Activated naive CD8-positive, alpha-beta T cell (primary cell): ENCODE measurements around the gene KCNK16.

Experiments
- H3K27ac Mint-ChIP-seq: one replicate; pipeline ENCODE4 v1.8.0; 2021; ENCODE audit warnings: mixed read lengths
- H3K27me3 Mint-ChIP-seq: one replicate; pipeline ENCODE4 v1.8.0; 2021; ENCODE audit warnings: mixed read lengths
- H3K36me3 Mint-ChIP-seq: one replicate; pipeline ENCODE4 v1.8.0; 2021; ENCODE audit warnings: mixed read lengths
- H3K4me1 Mint-ChIP-seq: one replicate; pipeline ENCODE4 v1.8.0; 2021; ENCODE audit warnings: low read depth, mixed read lengths
- H3K4me3 Mint-ChIP-seq: one replicate; pipeline ENCODE4 v1.8.0; 2021; ENCODE audit warnings: mild to moderate bottlenecking, mixed read lengths
- H3K9me3 Mint-ChIP-seq: one replicate; pipeline ENCODE4 v1.8.0; 2021; ENCODE audit warnings: low read depth, mixed read lengths

The KCNK16 gene

GRCh38 chr6:39330476-39330875 is 8.0 kb upstream of the KCNK16 start:
- H3K36me3 Mint-ChIP-seq: no peaks in the 10 kb centered on the region
- no peaks in the 10 kb centered on the region for H3K9me3 Mint-ChIP-seq
- H3K27me3 Mint-ChIP-seq: peaks cover 4% of the 10 kb centered on the region
- no peak overlapping the region for H3K4me3 Mint-ChIP-seq
- no peaks in the 10 kb centered on the region for H3K4me1 Mint-ChIP-seq
- no peak overlapping the region for H3K27ac Mint-ChIP-seq

- H3K27ac Mint-ChIP-seq: no peak overlapping the region
- H3K4me1 Mint-ChIP-seq: no peaks in the 10 kb centered on the region
- H3K4me3 Mint-ChIP-seq: no peak overlapping the region
- no peaks in the 10 kb centered on the region for H3K36me3 Mint-ChIP-seq
- H3K9me3 Mint-ChIP-seq: no peaks in the 10 kb centered on the region
- H3K27me3 Mint-ChIP-seq: peaks cover 4% of the 10 kb centered on the region
Observed at GRCh38 chr6:39330057-39330456, 7.6 kb upstream of the KCNK16 start.

GRCh38 chr6:39328066-39328465 is 5.6 kb upstream of the KCNK16 start:
- Mint-ChIP-seq H3K9me3 (no peaks in the 10 kb centered on the region), H3K4me1 (no peaks in the 10 kb centered on the region), H3K27ac (no peak overlapping the region), H3K4me3 (no peak overlapping the region), H3K36me3 (no peaks in the 10 kb centered on the region), H3K27me3 (peaks cover 4% of the 10 kb centered on the region)

- Mint-ChIP-seq H3K36me3 (no peaks in the 10 kb centered on the region), H3K9me3 (no peaks in the 10 kb centered on the region), H3K27me3 (peaks cover 2% of the 10 kb centered on the region), H3K27ac (no peak overlapping the region), H3K4me1 (no peaks in the 10 kb centered on the region), H3K4me3 (no peak overlapping the region)
Observed at GRCh38 chr6:39327507-39327906, 5.0 kb upstream of the KCNK16 start.

- H3K27ac Mint-ChIP-seq: no peak overlapping the region
- no peaks in the 10 kb centered on the region for H3K4me1 Mint-ChIP-seq
- no peaks in the 10 kb centered on the region for H3K36me3 Mint-ChIP-seq
- H3K9me3 Mint-ChIP-seq: no peaks in the 10 kb centered on the region
- H3K4me3 Mint-ChIP-seq: no peak overlapping the region
- H3K27me3 Mint-ChIP-seq: peaks cover 7% of the 10 kb centered on the region
Observed at GRCh38 chr6:39321761-39322160, 741 bp downstream of the KCNK16 start.

GRCh38 chr6:39320363-39320984 is 2.0 kb downstream of the KCNK16 start:
- Mint-ChIP-seq H3K4me3 (no peak overlapping the region), H3K27me3 (peaks cover 8% of the 10 kb centered on the region), H3K27ac (no peak overlapping the region), H3K9me3 (no peaks in the 10 kb centered on the region), H3K4me1 (no peaks in the 10 kb centered on the region), H3K36me3 (no peaks in the 10 kb centered on the region)

- H3K27ac Mint-ChIP-seq: no peak overlapping the region
- no peak overlapping the region for H3K4me3 Mint-ChIP-seq
- peaks cover 11% of the 10 kb centered on the region for H3K27me3 Mint-ChIP-seq
- H3K4me1 Mint-ChIP-seq: peaks cover 2% of the 10 kb centered on the region
- no peaks in the 10 kb centered on the region for H3K36me3 Mint-ChIP-seq
- no peaks in the 10 kb centered on the region for H3K9me3 Mint-ChIP-seq
Observed at GRCh38 chr6:39319621-39320362, 2.7 kb downstream of the KCNK16 start.

GRCh38 chr6:39317256-39317655 is 5.2 kb downstream of the KCNK16 start:
- no peak overlapping the region for H3K4me3 Mint-ChIP-seq
- H3K9me3 Mint-ChIP-seq: no peaks in the 10 kb centered on the region
- H3K27me3 Mint-ChIP-seq: peaks cover 11% of the 10 kb centered on the region
- H3K4me1 Mint-ChIP-seq: peaks cover 2% of the 10 kb centered on the region
- no peak overlapping the region for H3K27ac Mint-ChIP-seq
- no peaks in the 10 kb centered on the region for H3K36me3 Mint-ChIP-seq

- H3K36me3 Mint-ChIP-seq: no peaks in the 10 kb centered on the region
- peak within 1 kb of the TSS; percentile 27 for H3K4me3 Mint-ChIP-seq
- H3K9me3 Mint-ChIP-seq: no peaks in the 10 kb centered on the region
- H3K27ac Mint-ChIP-seq: no peak within 1 kb of the TSS
- peaks cover 23% of the 10 kb centered on the region for H3K27me3 Mint-ChIP-seq
- peaks cover 2% of the 10 kb centered on the region for H3K4me1 Mint-ChIP-seq
Observed at GRCh38 chr6:39314273-39314795, 8.2 kb downstream of the KCNK16 start, which contains the start of gene KCNK17. TSS of gene KCNK17 (minus strand) at chr6:39314419. CDS start at chr6:39314320, 99 bp downstream.

- H3K27me3 Mint-ChIP-seq: peaks cover 18% of the 10 kb centered on the region
- no peaks in the 10 kb centered on the region for H3K36me3 Mint-ChIP-seq
- H3K4me1 Mint-ChIP-seq: peaks cover 2% of the 10 kb centered on the region
- no peak overlapping the region for H3K27ac Mint-ChIP-seq
- peak overlapping the region; percentile 27 for H3K4me3 Mint-ChIP-seq
- H3K9me3 Mint-ChIP-seq: no peaks in the 10 kb centered on the region
Observed at GRCh38 chr6:39313526-39314272, 8.8 kb downstream of the KCNK16 start.

- Mint-ChIP-seq H3K27me3 (peaks cover 18% of the 10 kb centered on the region), H3K9me3 (no peaks in the 10 kb centered on the region), H3K36me3 (no peaks in the 10 kb centered on the region), H3K4me3 (no peak overlapping the region), H3K4me1 (peaks cover 2% of the 10 kb centered on the region), H3K27ac (no peak overlapping the region)
Observed at GRCh38 chr6:39312912-39313525, 9.5 kb downstream of the KCNK16 start.

GRCh38 chr6:39310542-39310941 is 12.0 kb downstream of the KCNK16 start:
- Mint-ChIP-seq H3K9me3 (no peaks in the 10 kb centered on the region), H3K36me3 (no peaks in the 10 kb centered on the region), H3K4me3 (no peak overlapping the region), H3K4me1 (peaks cover 2% of the 10 kb centered on the region), H3K27ac (no peak overlapping the region), H3K27me3 (peaks cover 15% of the 10 kb centered on the region)

GRCh38 chr6:39309942-39310531 is 12.5 kb downstream of the KCNK16 start:
- H3K27me3 Mint-ChIP-seq: peaks cover 13% of the 10 kb centered on the region
- no peaks in the 10 kb centered on the region for H3K36me3 Mint-ChIP-seq
- no peak overlapping the region for H3K27ac Mint-ChIP-seq
- no peak overlapping the region for H3K4me3 Mint-ChIP-seq
- H3K9me3 Mint-ChIP-seq: no peaks in the 10 kb centered on the region
- H3K4me1 Mint-ChIP-seq: peaks cover under 1% of the 10 kb centered on the region

- Mint-ChIP-seq H3K27me3 (peaks cover 12% of the 10 kb centered on the region), H3K36me3 (no peaks in the 10 kb centered on the region), H3K4me1 (peaks cover 6% of the 10 kb centered on the region), H3K9me3 (no peaks in the 10 kb centered on the region), H3K4me3 (no peak overlapping the region), H3K27ac (no peak overlapping the region)
Observed at GRCh38 chr6:39307462-39307861, 15.0 kb downstream of the KCNK16 start.
